HepG2 (cell line): ENCODE data around the gene EXOC3L2. TPM values are rescaled to one million over a fixed set of nuclear protein-coding genes. Genes with fewer than 3 reads are reported as not detected.

Source experiments
- ATAC-seq: fragments of 200-7000 bp; cut with Tn5 transposase; 3 replicates; pipeline ENCODE4 v1.9.1; 2020; ENCODE audit warnings: mild to moderate bottlenecking, moderate library complexity
- BruUV-seq: library from RNA; stranded (reverse); fragments of 400-500 nt; replicated peaks from 2 replicates; lab custom pipeline; 2021; lab: Mats Ljungman, UMichigan
- CTCF ChIA-PET: fragments of 300-600 bp; formaldehyde crosslinking; extraction: SDS; loops from one replicate; lab custom pipeline; 2021; ENCODE audit warnings: low total read pairs, inconsistent platforms, low intra/inter-chr PET ratio; lab: Yijun Ruan, JAX
- POLR2A ChIA-PET: fragments of 350-600 bp; sonication (Branson Sonifier 250); formaldehyde crosslinking; loops from one replicate; lab custom pipeline; 2020; ENCODE audit warnings: antibody characterized with exemption, inconsistent platforms; lab: Yijun Ruan, JAX
- DNase-seq: peaks from one replicate; pipeline ENCODE4 v3.0.0-alpha.2; 2015; ENCODE audit warnings: low spot score
- FAIRE-seq: peaks from 3 replicates; lab custom pipeline; 2011; peaks lifted over from hg19 to GRCh38; lab: Jason Lieb, UNC
- H2AFZ ChIP-seq: one replicate; pipeline ENCODE4 v1.6.1; 2011; ENCODE audit warnings: low read length, inconsistent platforms
- H3K27ac ChIP-seq: fragments of 300-600 bp; 3 replicates; pipeline ENCODE4 v1.8.0; 2011; ENCODE audit warnings: mixed run types, mild to moderate bottlenecking, mixed read lengths, low read length, inconsistent platforms; ENCODE audit not compliant: insufficient read depth; ENCODE audit errors: extremely low read length
- H3K27me3 ChIP-seq, 2 experiments: fragments of 200-600 bp in 1 of 2; 2 replicates in 1 of 2; 3 replicates in 1 of 2; pipeline versions ENCODE4 v1.6.0 to v1.8.0; 2011; ENCODE audit warnings: low read length in 2 of 2, mild to moderate bottlenecking in 2 of 2, moderate library complexity in 2 of 2, inconsistent platforms in 1 of 2; ENCODE audit not compliant: insufficient read depth in 2 of 2, control insufficient read depth in 1 of 2
- H3K36me3 ChIP-seq, 2 experiments: fragments of 200-600 bp in 1 of 2; replicated peaks in 1 of 2; 2 replicates in 1 of 2; 3 replicates in 1 of 2; pipeline versions ENCODE4 v1.5.1 to v1.8.0; 2011; ENCODE audit warnings: low read length in 2 of 2, inconsistent platforms in 1 of 2; ENCODE audit not compliant: insufficient read depth in 2 of 2, control insufficient read depth in 1 of 2
- H3K4me1 ChIP-seq: 2 replicates; pipeline ENCODE4 v1.5.1; 2012; ENCODE audit warnings: low read length, inconsistent platforms; ENCODE audit not compliant: insufficient read depth
- H3K4me2 ChIP-seq: 2 replicates; pipeline ENCODE4 v1.6.0; 2011; ENCODE audit warnings: low read depth, low read length, inconsistent platforms
- H3K4me3 ChIP-seq, 3 experiments: fragments of 200-600 bp in 1 of 3; sonication (generic), shearing (Covaris generic) in 1 of 3; replicated peaks in 1 of 3; 2 replicates each; pipeline ENCODE4 v1.5.1; 2011 to 2016; ENCODE audit warnings: low read length in 3 of 3, inconsistent platforms in 2 of 3, low read depth in 2 of 3, mild to moderate bottlenecking in 2 of 3, control low read depth in 1 of 3, mixed read lengths in 1 of 3; ENCODE audit not compliant: insufficient read depth in 1 of 3
- H3K79me2 ChIP-seq: one replicate; pipeline ENCODE4 v1.6.1; 2011; ENCODE audit warnings: low read length, inconsistent platforms; ENCODE audit not compliant: insufficient read depth
- H3K9ac ChIP-seq: 2 replicates; pipeline ENCODE4 v1.6.0; 2011; ENCODE audit warnings: mild to moderate bottlenecking, low read depth, low read length, inconsistent platforms; ENCODE audit not compliant: insufficient read depth
- H3K9me3 ChIP-seq: 2 replicates; pipeline ENCODE4 v1.5.1; 2012; ENCODE audit warnings: mild to moderate bottlenecking, low read length
- H4K20me1 ChIP-seq: 2 replicates; pipeline ENCODE4 v1.6.0; 2011; ENCODE audit warnings: inconsistent platforms, mild to moderate bottlenecking, low read length, moderate library complexity; ENCODE audit not compliant: insufficient read depth
- DZIP1 ChIP-seq: sonication (generic); formaldehyde crosslinking; IDR thresholded peaks from 2 replicates; pipeline ENCODE4 v1.5.0; 2020; ENCODE audit warnings: mild to moderate bottlenecking, missing genetic modification reagents
- GABPA ChIP-seq, 2 experiments: IDR thresholded peaks; 2 replicates each; pipeline ENCODE4 v1.6.1; 2011 to 2016; ENCODE audit warnings: low read depth in 2 of 2, low read length in 1 of 2, missing biosample characterization in 1 of 2, missing genetic modification characterization in 1 of 2
- NR2C2 ChIP-seq: sonication (generic); formaldehyde crosslinking; IDR thresholded peaks from 2 replicates; pipeline ENCODE4 v1.4.0; 2020; ENCODE audit warnings: missing genetic modification reagents, mild to moderate bottlenecking, moderate library complexity, borderline replicate concordance
- RXRA ChIP-seq: sonication (generic); formaldehyde crosslinking; IDR thresholded peaks from 2 replicates; pipeline ENCODE4 v1.5.1; 2020; ENCODE audit warnings: missing genetic modification reagents
- SP5 ChIP-seq: IDR thresholded peaks from 2 replicates; pipeline ENCODE4 v1.6.1; 2016; ENCODE audit warnings: low read depth, borderline replicate concordance
- ZNF350 ChIP-seq: sonication (generic); formaldehyde crosslinking; IDR thresholded peaks from 2 replicates; pipeline ENCODE4 v1.4.0; 2020; ENCODE audit warnings: mild to moderate bottlenecking, low read depth, missing genetic modification reagents, borderline replicate concordance
- ZNF430 ChIP-seq: sonication (generic); formaldehyde crosslinking; IDR thresholded peaks from 2 replicates; pipeline ENCODE4 v1.9.0; 2021; ENCODE audit warnings: mild to moderate bottlenecking, missing genetic modification reagents
- ZNF432 ChIP-seq: sonication (generic); formaldehyde crosslinking; IDR thresholded peaks from 2 replicates; pipeline ENCODE4 v1.5.0; 2020; ENCODE audit warnings: missing genetic modification reagents, mild to moderate bottlenecking, borderline replicate concordance
- ZNF800 ChIP-seq: sonication (generic); formaldehyde crosslinking; IDR thresholded peaks from 2 replicates; pipeline ENCODE4 v1.4.0; 2020; ENCODE audit warnings: missing genetic modification reagents
- WGBS: methylation state at CpG from one replicate; pipeline ENCODE4 v1.1.6; 2017; ENCODE audit warnings: low lambda C conversion rate; 5-methylcytosine and 5-hydroxymethylcytosine counted together
- in situ Hi-C: cut with HindIII; loops from 2 replicates; pipeline ENCODE4 v1.10.0; 2017; ENCODE audit warnings: low pct_unique_long_range_greater_than_20kb; ENCODE audit not compliant: extremely low pct_ligation_motif_present
- intact Hi-C: fragments of 100-400 bp; cut with micrococcal nuclease; formaldehyde crosslinking; loops from one replicate; pipeline ENCODE4 v1.10.0; 2022; ENCODE audit not compliant: unreplicated experiment
- polyA plus RNA-seq, 8 experiments: library from polyadenylated mRNA; depleted of rRNA in 3 of 8; stranded (reverse) in 7 of 8; unstranded in 1 of 8; fragments of >200 nt; fragmentation: Illumina TruSeq in 4 of 8; extraction: Trizol in 4 of 8; gene quantifications; 2 replicates each; pipeline versions ENCODE4 v1.2.1 to v1.2.3, GENCODE V29; 2011 to 2016; ENCODE audit warnings: low read depth in 4 of 8, missing spikeins in 1 of 8, mixed read lengths in 1 of 8; ENCODE audit not compliant: insufficient read depth in 1 of 8
- total RNA-seq, 5 experiments: library from RNA; depleted of rRNA; stranded (reverse); fragments of >200 nt; fragmentation: Illumina TruSeq; extraction: Trizol; gene quantifications; 2 replicates each; pipeline ENCODE4 v1.2.3, GENCODE V29; 2016; ENCODE audit warnings: low read depth in 1 of 5
- TF ChIP-seq, protein P1 (sequence below): IDR thresholded peaks from 2 replicates; pipeline ENCODE4 v1.6.1; 2016; ENCODE audit warnings: missing compliant biosample characterization, missing genetic modification reagents, borderline replicate concordance
- TF ChIP-seq, protein P2 (sequence below): sonication (generic); formaldehyde crosslinking; IDR thresholded peaks from 2 replicates; pipeline ENCODE4 v1.4.0; 2020; ENCODE audit warnings: missing genetic modification reagents

The EXOC3L2 gene
- total and polyA plus RNA-seq, 2 of the 13 experiments (the other 11 are each of a cell fraction or from before 2014, with no cell fraction given) = 0.21 TPM; not detected in 1

- TF ChIP-seq DZIP1 (CRISPR knock-in tag) = no peak
- TF ChIP-seq, protein P1, sequence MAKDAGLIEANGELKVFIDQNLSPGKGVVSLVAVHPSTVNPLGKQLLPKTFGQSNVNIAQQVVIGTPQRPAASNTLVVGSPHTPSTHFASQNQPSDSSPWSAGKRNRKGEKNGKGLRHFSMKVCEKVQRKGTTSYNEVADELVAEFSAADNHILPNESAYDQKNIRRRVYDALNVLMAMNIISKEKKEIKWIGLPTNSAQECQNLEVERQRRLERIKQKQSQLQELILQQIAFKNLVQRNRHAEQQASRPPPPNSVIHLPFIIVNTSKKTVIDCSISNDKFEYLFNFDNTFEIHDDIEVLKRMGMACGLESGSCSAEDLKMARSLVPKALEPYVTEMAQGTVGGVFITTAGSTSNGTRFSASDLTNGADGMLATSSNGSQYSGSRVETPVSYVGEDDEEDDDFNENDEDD (CRISPR knock-in tag) = peak; percentile 41; the same call in 1 of the 2 replicates
- TF ChIP-seq RXRA = 0 out of 2 replicates have a peak, but pooled peaks have one; percentile 17
- peak; percentile 22; the same call in 1 of the 2 replicates for TF ChIP-seq SP5
- no peak for TF ChIP-seq GABPA (IDR thresholded peaks at IDR 0.05; ENCODE audit: low read depth, low read length)
- TF ChIP-seq GABPA (CRISPR knock-in tag; IDR thresholded peaks at IDR 0.05; ENCODE audit: low read depth) = no peak
- 0 out of 2 replicates have a peak, but pooled peaks have one; percentile 15 for TF ChIP-seq ZNF430 (CRISPR knock-in tag)
Observed at GRCh38 chr19:45245334-45245787, at the start of gene EXOC3L2 (continued).

DNA sequence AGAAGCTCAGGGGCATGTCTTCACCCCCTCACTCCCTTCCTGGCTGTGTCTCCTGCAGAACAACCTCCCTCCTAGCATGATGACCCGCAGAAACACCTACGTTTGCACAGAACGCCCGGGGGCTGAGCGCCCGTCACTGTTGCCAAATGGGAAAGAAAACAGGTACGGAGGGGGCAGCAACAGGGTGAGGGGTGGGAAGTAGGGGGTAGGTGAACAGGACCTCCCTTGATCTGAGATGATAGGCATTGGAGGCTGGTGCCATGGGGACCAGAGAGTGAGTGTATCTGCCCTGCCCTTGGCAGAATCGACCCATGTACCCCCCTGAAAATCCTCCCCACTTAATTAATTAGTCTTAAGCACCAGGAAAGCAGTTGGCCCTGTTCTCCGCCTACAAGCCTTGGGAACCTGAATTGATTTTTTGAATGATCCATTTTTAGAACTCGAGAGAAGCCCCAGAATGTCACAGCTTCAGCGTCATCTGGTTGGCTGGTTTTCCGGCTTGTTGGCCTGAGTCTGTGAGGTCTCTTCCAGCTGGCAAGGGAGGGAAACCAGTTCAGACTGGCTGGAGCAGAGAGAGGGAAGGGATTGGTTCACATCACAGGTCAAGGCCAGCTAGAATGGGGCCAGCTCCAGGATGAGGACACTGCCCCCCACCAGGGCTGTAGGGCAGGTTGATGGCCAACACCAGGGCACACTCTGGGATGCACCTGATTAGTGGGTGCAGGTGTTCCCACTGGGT, 49.3 kb upstream of the EXOC3L2 start:
- intact Hi-C loops (no loop called here), in situ Hi-C loops (no loop called here)
- BruUV-seq = no TSS peak
- Histone ChIP-seq H3K9ac (no peak overlapping the region), H2AFZ (no peak overlapping the region), H3K36me3 (peaks cover 13 to 32% of the 10 kb centered on the region in 2 experiments; a peak in 4 of 5 replicates), H3K4me3 (no peak overlapping the region), H4K20me1 (no peaks in the 10 kb centered on the region), H3K79me2 (no peaks in the 10 kb centered on the region), H3K4me2 (no peak overlapping the region), H3K27me3 (no peaks in the 10 kb centered on the region), H3K9me3 (no peaks in the 10 kb centered on the region), H3K4me1 (peaks cover 10% of the 10 kb centered on the region; the same call in 1 of the 2 replicates), H3K27ac (no peak overlapping the region)
- ChIA-PET CTCF (no interaction called here), POLR2A (interaction anchor here (0.6 kb wide), 1 partner anchor 1838 kb away, joined by 3 read pairs; no protein-coding TSS in a partner anchor)
- no peak for DNase-seq
- FAIRE-seq = no peak
- 86% methylated on average over 12 of the region's 12 CpGs for WGBS
- no peak; the same call in 2 of the 3 replicates for ATAC-seq
- TF ChIP-seq, protein P2, sequence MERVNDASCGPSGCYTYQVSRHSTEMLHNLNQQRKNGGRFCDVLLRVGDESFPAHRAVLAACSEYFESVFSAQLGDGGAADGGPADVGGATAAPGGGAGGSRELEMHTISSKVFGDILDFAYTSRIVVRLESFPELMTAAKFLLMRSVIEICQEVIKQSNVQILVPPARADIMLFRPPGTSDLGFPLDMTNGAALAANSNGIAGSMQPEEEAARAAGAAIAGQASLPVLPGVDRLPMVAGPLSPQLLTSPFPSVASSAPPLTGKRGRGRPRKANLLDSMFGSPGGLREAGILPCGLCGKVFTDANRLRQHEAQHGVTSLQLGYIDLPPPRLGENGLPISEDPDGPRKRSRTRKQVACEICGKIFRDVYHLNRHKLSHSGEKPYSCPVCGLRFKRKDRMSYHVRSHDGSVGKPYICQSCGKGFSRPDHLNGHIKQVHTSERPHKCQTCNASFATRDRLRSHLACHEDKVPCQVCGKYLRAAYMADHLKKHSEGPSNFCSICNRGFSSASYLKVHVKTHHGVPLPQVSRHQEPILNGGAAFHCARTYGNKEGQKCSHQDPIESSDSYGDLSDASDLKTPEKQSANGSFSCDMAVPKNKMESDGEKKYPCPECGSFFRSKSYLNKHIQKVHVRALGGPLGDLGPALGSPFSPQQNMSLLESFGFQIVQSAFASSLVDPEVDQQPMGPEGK (CRISPR knock-in tag) = 0 out of 2 replicates have a peak, but pooled peaks have one; percentile 13
- TF ChIP-seq ZNF350 (no peak), ZNF800 (CRISPR knock-in tag) (no peak), ZNF432 (no peak), NR2C2 (CRISPR knock-in tag) (peak; percentile 40; the same call in 1 of the 2 replicates)
